Panc1 (cell line): Measurements from ENCODE around the gene GLB1L2. TPM values are rescaled to one million over a fixed set of nuclear protein-coding genes. Genes with fewer than 3 reads are reported as not detected.
A peak's percentile ranks its signal among the peaks of the same experiment; 100 is the strongest.

Source experiments
- ATAC-seq: fragments of 200-7000 bp; cut with Tn5 transposase; 2 replicates; pipeline ENCODE4 v1.9.1; 2020; ENCODE audit warnings: mild to moderate bottlenecking, moderate library complexity
- BruUV-seq: library from RNA; stranded (reverse); fragments of 400-500 nt; replicated peaks from 2 replicates; lab custom pipeline; 2021; lab: Mats Ljungman, UMichigan
- CTCF ChIA-PET: fragments of 300-600 bp; sonication (Branson Sonifier 250); formaldehyde crosslinking; loops from one replicate; lab custom pipeline; 2022; ENCODE audit warnings: antibody characterized with exemption; lab: Charles Lee
- POLR2A ChIA-PET: fragments of 300-600 bp; sonication (Branson Sonifier 250); formaldehyde crosslinking; loops from one replicate; lab custom pipeline; 2022; ENCODE audit warnings: antibody characterized with exemption; lab: Charles Lee
- DNase-seq: peaks from one replicate; pipeline ENCODE4 v3.0.0-alpha.2; 2010; ENCODE audit warnings: low read depth, low spot score
- H3K27ac ChIP-seq: 2 replicates; pipeline ENCODE4 v1.5.1; 2011; ENCODE audit warnings: mild to moderate bottlenecking, low read length, inconsistent platforms
- H3K27me3 ChIP-seq: fragments of 200-500 bp; sonication (Bioruptor generic); 2 replicates; pipeline ENCODE4 v1.6.0; 2014; ENCODE audit warnings: low read length, inconsistent platforms; ENCODE audit not compliant: control insufficient read depth, insufficient read depth
- H3K36me3 ChIP-seq: fragments of 200-500 bp; sonication (Bioruptor generic); 2 replicates; pipeline ENCODE4 v1.5.1; 2014; ENCODE audit warnings: inconsistent platforms, mild to moderate bottlenecking, low read length, moderate library complexity; ENCODE audit not compliant: control insufficient read depth, insufficient read depth
- H3K4me1 ChIP-seq: 2 replicates; pipeline ENCODE4 v1.5.1; 2011; ENCODE audit warnings: inconsistent platforms, mild to moderate bottlenecking, low read length, moderate library complexity; ENCODE audit not compliant: control insufficient read depth, insufficient read depth
- H3K4me3 ChIP-seq, 2 experiments: 2 replicates each; pipeline ENCODE4 v1.5.1; 2011 to 2012; ENCODE audit warnings: low read depth in 2 of 2, low read length in 2 of 2, mild to moderate bottlenecking in 2 of 2, inconsistent platforms in 1 of 2, moderate library complexity in 1 of 2
- H3K9me3 ChIP-seq: fragments of 200-500 bp; sonication (Bioruptor generic); 2 replicates; pipeline ENCODE4 v1.5.1; 2014; ENCODE audit warnings: low read depth, mild to moderate bottlenecking, inconsistent platforms, low read length, moderate library complexity; ENCODE audit not compliant: control insufficient read depth, insufficient read depth
- CTCF ChIP-seq: fragments of 450-650 bp; IDR thresholded peaks from 2 replicates; pipeline ENCODE4 v1.5.1; 2017; ENCODE audit warnings: mild to moderate bottlenecking
- POLR2AphosphoS5 ChIP-seq: IDR thresholded peaks from 2 replicates; pipeline ENCODE4 v1.6.1; 2012; ENCODE audit warnings: mild to moderate bottlenecking, low read depth, low read length, moderate library complexity
- REST ChIP-seq, 2 experiments: IDR thresholded peaks; 2 replicates each; pipeline ENCODE4 v1.6.1; 2011 to 2012; ENCODE audit warnings: low read depth in 2 of 2, control low read depth in 1 of 2, low read length in 1 of 2, mild to moderate bottlenecking in 1 of 2, moderate library complexity in 1 of 2; ENCODE audit not compliant: insufficient read depth in 1 of 2
- SIN3A ChIP-seq: IDR thresholded peaks from 2 replicates; pipeline ENCODE4 v1.6.1; 2012; ENCODE audit warnings: low read depth, mild to moderate bottlenecking, low read length, moderate library complexity, borderline replicate concordance; ENCODE audit not compliant: insufficient read depth
- TCF7L2 ChIP-seq: IDR thresholded peaks from 2 replicates; pipeline ENCODE4 v1.6.1; 2011; ENCODE audit warnings: mild to moderate bottlenecking, low read depth, low read length, inconsistent platforms
- in situ Hi-C: cut with HindIII; loops from 2 replicates; pipeline ENCODE4 v1.10.0; 2016; ENCODE audit warnings: low sequenced_read_pairs, low pct_unique_long_range_greater_than_20kb
- intact Hi-C: fragments of 100-400 bp; cut with micrococcal nuclease; formaldehyde crosslinking; loops from one replicate; pipeline ENCODE4 v1.10.0; 2022; ENCODE audit not compliant: unreplicated experiment
- total RNA-seq: library from RNA; stranded (reverse); gene quantifications from one replicate; pipeline ENCODE4 v1.2.1, GENCODE V29; 2021; ENCODE audit not compliant: unreplicated experiment

Gene GLB1L2
- total RNA-seq, 1 experiment from 2014 or later = 10.4 TPM

GRCh38 chr11:134360050-134360835, 28.5 kb downstream of the GLB1L2 start:
- H3K4me3 ChIP-seq = no peak overlapping the region
- no peaks in the 10 kb centered on the region for H3K36me3 ChIP-seq
- TF ChIP-seq CTCF = peak; percentile 99
- no peak for TF ChIP-seq POLR2AphosphoS5
- peak in 1 of 2 experiments; percentile 67; a peak in 1 of 4 replicates for TF ChIP-seq REST (IDR thresholded peaks at IDR 0.05; ENCODE audit: insufficient read depth in 1 of 2, low read depth in 2 of 2, low read length in 1 of 2)
- ChIA-PET POLR2A (no interaction called here), CTCF (no interaction called here)
- BruUV-seq = no TSS peak
- in situ Hi-C loops (no loop called here), intact Hi-C loops (loop anchor here (5.0 kb wide), 2 partner anchors 217 to 507 kb away; no protein-coding TSS in a partner anchor)
- DNase-seq (peak; percentile 51), ATAC-seq (peak; percentile 98)
- no peaks in the 10 kb centered on the region for H3K27me3 ChIP-seq
- no peaks in the 10 kb centered on the region for H3K9me3 ChIP-seq
- H3K4me1 ChIP-seq = 0 out of 2 replicates have a peak, but pooled peaks cover 4% of the 10 kb centered on the region
- H3K27ac ChIP-seq = no peak overlapping the region

- no peak for DNase-seq
- POLR2A ChIA-PET = no interaction called here
- no TSS peak for BruUV-seq
- TF ChIP-seq SIN3A = no peak
- no peak for TF ChIP-seq REST (IDR thresholded peaks at IDR 0.05; ENCODE audit: insufficient read depth in 1 of 2, low read depth in 2 of 2, low read length in 1 of 2)
- TF ChIP-seq POLR2AphosphoS5 = no peak
- TF ChIP-seq TCF7L2 = no peak
- TF ChIP-seq CTCF = no peak
- H3K4me1 ChIP-seq = 0 out of 2 replicates have a peak, but pooled peaks cover 4% of the 10 kb centered on the region
- no peaks in the 10 kb centered on the region for H3K9me3 ChIP-seq
- intact Hi-C loops (loop anchor here (5.0 kb wide), 2 partner anchors 216 to 506 kb away; no protein-coding TSS in a partner anchor), in situ Hi-C loops (no loop called here)
- H3K4me3 ChIP-seq = no peak overlapping the region
- no peaks in the 10 kb centered on the region for H3K27me3 ChIP-seq
- H3K27ac ChIP-seq = no peak overlapping the region
- no peaks in the 10 kb centered on the region for H3K36me3 ChIP-seq
- CTCF ChIA-PET = no interaction called here
- ATAC-seq = no peak
Measured at GRCh38 chr11:134361661-134362060, 29.9 kb downstream of the GLB1L2 start.
